ENCODE results near the gene CLCN6.
A peak's percentile ranks its signal among the peaks of the same experiment; 100 is the strongest.
"Not testable (repeated sequence)": the region's sequence is repeated elsewhere in the genome, so short reads cannot be mapped to it uniquely, and the experiment has no call there.

Gene CLCN6

GRCh38 chr1:11803924-11804665 is 1.9 kb upstream of the CLCN6 start:
- peak overlapping the region; percentile 73 for H3K27ac ChIP-seq (ENCODE audit: insufficient read depth, low read depth, low read length, poor library complexity, severe bottlenecking)
- 83 to 86% methylated on average over 9 of the region's 9 CpGs for WGBS, 2 experiments
- peak overlapping the region; percentile 45 for H3K4me3 ChIP-seq (ENCODE audit: insufficient read depth, low read depth, low read length)
- H3K36me3 ChIP-seq (ENCODE audit: control insufficient read depth, insufficient read depth, low read length); H3K9me3 ChIP-seq (ENCODE audit: control insufficient read depth, low read length); H3K27me3 ChIP-seq (ENCODE audit: control insufficient read depth, insufficient read depth, low read length, poor library complexity, severe bottlenecking): not testable (repeated sequence)
- peaks cover 38% of the 10 kb centered on the region for H3K4me1 ChIP-seq (ENCODE audit: control insufficient read depth, insufficient read depth, low read length)

- H3K4me3 ChIP-seq (ENCODE audit: insufficient read depth, low read depth, low read length), result peak overlapping the region; percentile 94
- H3K27me3 ChIP-seq (ENCODE audit: control insufficient read depth, insufficient read depth, low read length, poor library complexity, severe bottlenecking), result no peaks in the 10 kb centered on the region
- H3K27ac ChIP-seq (ENCODE audit: insufficient read depth, low read depth, low read length, poor library complexity, severe bottlenecking), result no peak overlapping the region
- H3K9me3 ChIP-seq (ENCODE audit: control insufficient read depth, low read length), result no peaks in the 10 kb centered on the region
- 12 to 14% methylated on average over 17 of the region's 17 CpGs for WGBS, 2 experiments
- peaks cover 38% of the 10 kb centered on the region for H3K4me1 ChIP-seq (ENCODE audit: control insufficient read depth, insufficient read depth, low read length)
- no peaks in the 10 kb centered on the region for H3K36me3 ChIP-seq (ENCODE audit: control insufficient read depth, insufficient read depth, low read length)
Observed at GRCh38 chr1:11804666-11805421, 1.1 kb upstream of the CLCN6 start.

GRCh38 chr1:11806307-11806936 is 431 bp downstream of the CLCN6 start:
- H3K36me3 ChIP-seq (ENCODE audit: control insufficient read depth, insufficient read depth, low read length), result peaks cover 3% of the 10 kb centered on the region
- H3K9me3 ChIP-seq (ENCODE audit: control insufficient read depth, low read length), result no peaks in the 10 kb centered on the region
- peak overlapping the region; percentile 59 for H3K27ac ChIP-seq (ENCODE audit: insufficient read depth, low read depth, low read length, poor library complexity, severe bottlenecking)
- H3K4me3 ChIP-seq (ENCODE audit: insufficient read depth, low read depth, low read length), result peak overlapping the region; percentile 94
- WGBS, 2 experiments, result 1 to 2% methylated on average over 19 to 20 of the region's 20 CpGs
- H3K27me3 ChIP-seq (ENCODE audit: control insufficient read depth, insufficient read depth, low read length, poor library complexity, severe bottlenecking), result no peaks in the 10 kb centered on the region
- peaks cover 38% of the 10 kb centered on the region for H3K4me1 ChIP-seq (ENCODE audit: control insufficient read depth, insufficient read depth, low read length)

- H3K4me3 ChIP-seq (ENCODE audit: insufficient read depth, low read depth, low read length), result peak overlapping the region; percentile 94
- peaks cover 4% of the 10 kb centered on the region for H3K36me3 ChIP-seq (ENCODE audit: control insufficient read depth, insufficient read depth, low read length)
- peaks cover 35% of the 10 kb centered on the region for H3K4me1 ChIP-seq (ENCODE audit: control insufficient read depth, insufficient read depth, low read length)
- no peak overlapping the region for H3K27ac ChIP-seq (ENCODE audit: insufficient read depth, low read depth, low read length, poor library complexity, severe bottlenecking)
- 76 to 84% methylated on average over 2 of the region's 2 CpGs for WGBS, 2 experiments
- H3K9me3 ChIP-seq (ENCODE audit: control insufficient read depth, low read length), result no peaks in the 10 kb centered on the region
- no peaks in the 10 kb centered on the region for H3K27me3 ChIP-seq (ENCODE audit: control insufficient read depth, insufficient read depth, low read length, poor library complexity, severe bottlenecking)
Observed at GRCh38 chr1:11807133-11807532, 1.1 kb downstream of the CLCN6 start.

GRCh38 chr1:11813021-11813420 is 7.0 kb downstream of the CLCN6 start:
- Histone ChIP-seq H3K4me1 (ENCODE audit: control insufficient read depth, insufficient read depth, low read length) (no peaks in the 10 kb centered on the region), H3K27ac (ENCODE audit: insufficient read depth, low read depth, low read length, poor library complexity, severe bottlenecking) (no peak overlapping the region), H3K27me3 (ENCODE audit: control insufficient read depth, insufficient read depth, low read length, poor library complexity, severe bottlenecking) (no peaks in the 10 kb centered on the region), H3K9me3 (ENCODE audit: control insufficient read depth, low read length) (no peaks in the 10 kb centered on the region), H3K36me3 (ENCODE audit: control insufficient read depth, insufficient read depth, low read length) (peaks cover 33% of the 10 kb centered on the region), H3K4me3 (ENCODE audit: insufficient read depth, low read depth, low read length) (no peak overlapping the region)
- 85 to 95% methylated on average over 4 to 5 of the region's 5 CpGs for WGBS, 2 experiments

- Histone ChIP-seq H3K36me3 (ENCODE audit: control insufficient read depth, insufficient read depth, low read length) (peaks cover 33% of the 10 kb centered on the region), H3K27ac (ENCODE audit: insufficient read depth, low read depth, low read length, poor library complexity, severe bottlenecking) (no peak overlapping the region), H3K4me1 (ENCODE audit: control insufficient read depth, insufficient read depth, low read length) (no peaks in the 10 kb centered on the region), H3K27me3 (ENCODE audit: control insufficient read depth, insufficient read depth, low read length, poor library complexity, severe bottlenecking) (no peaks in the 10 kb centered on the region), H3K9me3 (ENCODE audit: control insufficient read depth, low read length) (no peaks in the 10 kb centered on the region), H3K4me3 (ENCODE audit: insufficient read depth, low read depth, low read length) (no peak overlapping the region)
- WGBS, 2 experiments, result 97% methylated on average over 12 of the region's 12 CpGs
Observed at GRCh38 chr1:11817192-11817591, 11.2 kb downstream of the CLCN6 start.

- H3K27ac ChIP-seq (ENCODE audit: insufficient read depth, low read depth, low read length, poor library complexity, severe bottlenecking), result no peak overlapping the region
- no peaks in the 10 kb centered on the region for H3K4me1 ChIP-seq (ENCODE audit: control insufficient read depth, insufficient read depth, low read length)
- 88 to 96% methylated on average over 2 to 3 of the region's 3 CpGs for WGBS, 2 experiments
- H3K4me3 ChIP-seq (ENCODE audit: insufficient read depth, low read depth, low read length), result no peak overlapping the region
- H3K27me3 ChIP-seq (ENCODE audit: control insufficient read depth, insufficient read depth, low read length, poor library complexity, severe bottlenecking), result no peaks in the 10 kb centered on the region
- H3K9me3 ChIP-seq (ENCODE audit: control insufficient read depth, low read length), result no peaks in the 10 kb centered on the region
- H3K36me3 ChIP-seq (ENCODE audit: control insufficient read depth, insufficient read depth, low read length), result peaks cover 28% of the 10 kb centered on the region
Observed at GRCh38 chr1:11822091-11822490, 16.1 kb downstream of the CLCN6 start.

GRCh38 chr1:11823366-11824137 is 17.6 kb downstream of the CLCN6 start:
- Histone ChIP-seq H3K36me3 (ENCODE audit: control insufficient read depth, insufficient read depth, low read length) (peaks cover 31% of the 10 kb centered on the region), H3K9me3 (ENCODE audit: control insufficient read depth, low read length) (no peaks in the 10 kb centered on the region), H3K4me3 (ENCODE audit: insufficient read depth, low read depth, low read length) (no peak overlapping the region), H3K4me1 (ENCODE audit: control insufficient read depth, insufficient read depth, low read length) (no peaks in the 10 kb centered on the region), H3K27me3 (ENCODE audit: control insufficient read depth, insufficient read depth, low read length, poor library complexity, severe bottlenecking) (no peaks in the 10 kb centered on the region), H3K27ac (ENCODE audit: insufficient read depth, low read depth, low read length, poor library complexity, severe bottlenecking) (no peak overlapping the region)
- WGBS, 2 experiments, result 96% methylated on average over 17 of the region's 17 CpGs

- 94 to 95% methylated on average over 7 of the region's 7 CpGs for WGBS, 2 experiments
- Histone ChIP-seq H3K27me3 (ENCODE audit: control insufficient read depth, insufficient read depth, low read length, poor library complexity, severe bottlenecking) (no peaks in the 10 kb centered on the region), H3K4me3 (ENCODE audit: insufficient read depth, low read depth, low read length) (no peak overlapping the region), H3K4me1 (ENCODE audit: control insufficient read depth, insufficient read depth, low read length) (no peaks in the 10 kb centered on the region), H3K9me3 (ENCODE audit: control insufficient read depth, low read length) (no peaks in the 10 kb centered on the region), H3K27ac (ENCODE audit: insufficient read depth, low read depth, low read length, poor library complexity, severe bottlenecking) (no peak overlapping the region), H3K36me3 (ENCODE audit: control insufficient read depth, insufficient read depth, low read length) (peaks cover 41% of the 10 kb centered on the region)
Observed at GRCh38 chr1:11825131-11825530, 19.1 kb downstream of the CLCN6 start.

Data from ectodermal cell (in vitro differentiated cells).